ENCODE measurements around the gene KCNQ5. TPM values are rescaled to one million over a fixed set of nuclear protein-coding genes. Genes with fewer than 3 reads are reported as not detected.

Gene KCNQ5
- total RNA-seq, 1 experiment from 2014 or later, result 2.0 TPM

DNA sequence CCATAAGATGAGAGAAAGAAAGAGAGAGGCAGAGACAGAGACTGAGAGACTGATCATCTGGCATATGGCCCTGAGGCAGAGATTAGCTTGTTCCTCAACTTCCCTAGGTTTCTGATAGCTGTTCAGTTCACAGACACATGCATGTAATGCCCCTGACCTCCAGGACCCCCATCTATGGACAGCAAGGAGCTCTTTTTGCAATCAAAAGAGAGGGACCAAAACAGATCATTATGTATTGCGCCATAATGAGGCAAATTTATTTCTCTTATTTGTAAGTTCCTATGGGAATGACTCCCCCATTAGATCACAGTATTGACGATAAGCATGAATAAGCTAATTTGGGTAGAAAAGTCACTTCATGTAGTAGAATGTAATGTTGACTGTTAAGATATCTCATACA lies 25.6 kb downstream of the KCNQ5 start:
- ChIA-PET POLR2A (no interaction called here), CTCF (interaction anchor here (0.9 kb wide), 1 partner anchor 235 kb away, joined by 3 read pairs; no protein-coding TSS in a partner anchor)
- TF ChIP-seq ATF1 (CRISPR knock-in tag; IDR thresholded peaks at IDR 0.05) (no peak), ZNF317 (CRISPR knock-in tag; IDR thresholded peaks at IDR 0.05; ENCODE audit: borderline replicate concordance, low read depth) (no peak), SP1 (CRISPR knock-in tag; conservative IDR thresholded peaks at IDR 0.05) (no peak), TCF7 (CRISPR knock-in tag; IDR thresholded peaks at IDR 0.05; ENCODE audit: low read depth) (no peak), GTF2I (CRISPR knock-in tag; conservative IDR thresholded peaks at IDR 0.05) (no peak), ZBTB43 (CRISPR knock-in tag; IDR thresholded peaks at IDR 0.05) (no peak), NFE2L1 (CRISPR knock-in tag; IDR thresholded peaks at IDR 0.05) (no peak), SOX15 (CRISPR knock-in tag; IDR thresholded peaks at IDR 0.05) (no peak), EMX1 (CRISPR knock-in tag; IDR thresholded peaks at IDR 0.05) (no peak), ZNF423 (CRISPR knock-in tag; IDR thresholded peaks at IDR 0.05) (no peak), FOXK1 (CRISPR knock-in tag; IDR thresholded peaks at IDR 0.05) (no peak), MAX (CRISPR knock-in tag; IDR thresholded peaks at IDR 0.05) (no peak), NR1H2 (CRISPR knock-in tag; IDR thresholded peaks at IDR 0.05) (no peak), ZNF263 (CRISPR knock-in tag; IDR thresholded peaks at IDR 0.05; ENCODE audit: low read depth) (no peak), IRF2 (CRISPR knock-in tag; IDR thresholded peaks at IDR 0.05; ENCODE audit: borderline replicate concordance, low read depth) (no peak), HMGA2 (CRISPR knock-in tag; IDR thresholded peaks at IDR 0.05) (no peak)
- TF ChIP-seq, protein P1, sequence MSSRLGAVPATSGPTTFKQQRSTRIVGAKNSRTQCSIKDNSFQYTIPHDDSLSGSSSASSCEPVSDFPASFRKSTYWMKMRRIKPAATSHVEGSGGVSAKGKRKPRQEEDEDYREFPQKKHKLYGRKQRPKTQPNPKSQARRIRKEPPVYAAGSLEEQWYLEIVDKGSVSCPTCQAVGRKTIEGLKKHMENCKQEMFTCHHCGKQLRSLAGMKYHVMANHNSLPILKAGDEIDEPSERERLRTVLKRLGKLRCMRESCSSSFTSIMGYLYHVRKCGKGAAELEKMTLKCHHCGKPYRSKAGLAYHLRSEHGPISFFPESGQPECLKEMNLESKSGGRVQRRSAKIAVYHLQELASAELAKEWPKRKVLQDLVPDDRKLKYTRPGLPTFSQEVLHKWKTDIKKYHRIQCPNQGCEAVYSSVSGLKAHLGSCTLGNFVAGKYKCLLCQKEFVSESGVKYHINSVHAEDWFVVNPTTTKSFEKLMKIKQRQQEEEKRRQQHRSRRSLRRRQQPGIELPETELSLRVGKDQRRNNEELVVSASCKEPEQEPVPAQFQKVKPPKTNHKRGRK (CRISPR knock-in tag; IDR thresholded peaks at IDR 0.05; ENCODE audit: borderline replicate concordance), result no peak
- TF ChIP-seq, protein P2, sequence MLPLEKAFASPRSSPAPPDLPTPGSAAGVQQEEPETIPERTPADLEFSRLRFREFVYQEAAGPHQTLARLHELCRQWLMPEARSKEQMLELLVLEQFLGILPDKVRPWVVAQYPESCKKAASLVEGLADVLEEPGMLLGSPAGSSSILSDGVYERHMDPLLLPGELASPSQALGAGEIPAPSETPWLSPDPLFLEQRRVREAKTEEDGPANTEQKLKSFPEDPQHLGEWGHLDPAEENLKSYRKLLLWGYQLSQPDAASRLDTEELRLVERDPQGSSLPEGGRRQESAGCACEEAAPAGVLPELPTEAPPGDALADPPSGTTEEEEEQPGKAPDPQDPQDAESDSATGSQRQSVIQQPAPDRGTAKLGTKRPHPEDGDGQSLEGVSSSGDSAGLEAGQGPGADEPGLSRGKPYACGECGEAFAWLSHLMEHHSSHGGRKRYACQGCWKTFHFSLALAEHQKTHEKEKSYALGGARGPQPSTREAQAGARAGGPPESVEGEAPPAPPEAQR (CRISPR knock-in tag; IDR thresholded peaks at IDR 0.05), result no peak
- TF ChIP-seq, protein P3, sequence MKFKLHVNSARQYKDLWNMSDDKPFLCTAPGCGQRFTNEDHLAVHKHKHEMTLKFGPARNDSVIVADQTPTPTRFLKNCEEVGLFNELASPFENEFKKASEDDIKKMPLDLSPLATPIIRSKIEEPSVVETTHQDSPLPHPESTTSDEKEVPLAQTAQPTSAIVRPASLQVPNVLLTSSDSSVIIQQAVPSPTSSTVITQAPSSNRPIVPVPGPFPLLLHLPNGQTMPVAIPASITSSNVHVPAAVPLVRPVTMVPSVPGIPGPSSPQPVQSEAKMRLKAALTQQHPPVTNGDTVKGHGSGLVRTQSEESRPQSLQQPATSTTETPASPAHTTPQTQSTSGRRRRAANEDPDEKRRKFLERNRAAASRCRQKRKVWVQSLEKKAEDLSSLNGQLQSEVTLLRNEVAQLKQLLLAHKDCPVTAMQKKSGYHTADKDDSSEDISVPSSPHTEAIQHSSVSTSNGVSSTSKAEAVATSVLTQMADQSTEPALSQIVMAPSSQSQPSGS (CRISPR knock-in tag; IDR thresholded peaks at IDR 0.05; ENCODE audit: borderline replicate concordance, low read depth), result no peak
- TF ChIP-seq, protein P4, sequence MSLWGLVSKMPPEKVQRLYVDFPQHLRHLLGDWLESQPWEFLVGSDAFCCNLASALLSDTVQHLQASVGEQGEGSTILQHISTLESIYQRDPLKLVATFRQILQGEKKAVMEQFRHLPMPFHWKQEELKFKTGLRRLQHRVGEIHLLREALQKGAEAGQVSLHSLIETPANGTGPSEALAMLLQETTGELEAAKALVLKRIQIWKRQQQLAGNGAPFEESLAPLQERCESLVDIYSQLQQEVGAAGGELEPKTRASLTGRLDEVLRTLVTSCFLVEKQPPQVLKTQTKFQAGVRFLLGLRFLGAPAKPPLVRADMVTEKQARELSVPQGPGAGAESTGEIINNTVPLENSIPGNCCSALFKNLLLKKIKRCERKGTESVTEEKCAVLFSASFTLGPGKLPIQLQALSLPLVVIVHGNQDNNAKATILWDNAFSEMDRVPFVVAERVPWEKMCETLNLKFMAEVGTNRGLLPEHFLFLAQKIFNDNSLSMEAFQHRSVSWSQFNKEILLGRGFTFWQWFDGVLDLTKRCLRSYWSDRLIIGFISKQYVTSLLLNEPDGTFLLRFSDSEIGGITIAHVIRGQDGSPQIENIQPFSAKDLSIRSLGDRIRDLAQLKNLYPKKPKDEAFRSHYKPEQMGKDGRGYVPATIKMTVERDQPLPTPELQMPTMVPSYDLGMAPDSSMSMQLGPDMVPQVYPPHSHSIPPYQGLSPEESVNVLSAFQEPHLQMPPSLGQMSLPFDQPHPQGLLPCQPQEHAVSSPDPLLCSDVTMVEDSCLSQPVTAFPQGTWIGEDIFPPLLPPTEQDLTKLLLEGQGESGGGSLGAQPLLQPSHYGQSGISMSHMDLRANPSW (CRISPR knock-in tag; conservative IDR thresholded peaks at IDR 0.05; ENCODE audit: low read depth), result no peak
- Mint-ChIP-seq H3K4me3 (no peak overlapping the region), H3K27ac (no peak overlapping the region), H3K9me3 (no peaks in the 10 kb centered on the region), H3K4me1 (peaks cover 18% of the 10 kb centered on the region), H3K36me3 (no peaks in the 10 kb centered on the region), H3K27me3 (ENCODE audit: low read depth) (no peaks in the 10 kb centered on the region)
- DNase-seq (ENCODE audit: low spot score) (no peak), ATAC-seq (no peak)

Measured in WTC11 (cell line).